ENCODE data around the gene ZFYVE9.
A peak's percentile ranks its signal among the peaks of the same experiment; 100 is the strongest.

GRCh38 chr1:52142220-52143183, 613 bp downstream of the ZFYVE9 start:
- TF ChIP-seq POLR2A (IDR thresholded peaks at IDR 0.05) = no peak
- TF ChIP-seq CTCF (IDR thresholded peaks at IDR 0.05) = peak in 1 of 3 experiments; percentile 3

Data from testis (tissue), 2 donors.